ENCODE data around the gene KLK13. TPM values are rescaled to one million over a fixed set of nuclear protein-coding genes. Genes with fewer than 3 reads are reported as not detected.
A peak's percentile ranks its signal among the peaks of the same experiment; 100 is the strongest.

The KLK13 gene
- total and polyA plus RNA-seq, 2 of the 13 experiments (the other 11 are each of a cell fraction or from before 2014, with no cell fraction given): 0.09 TPM; not detected in 1

GRCh38 chr19:51108066-51108804 is 43.3 kb upstream of the KLK13 start, which contains the start of gene CTU1 (continued):
- no peak for TF ChIP-seq ZNF225 (CRISPR knock-in tag; IDR thresholded peaks at IDR 0.05)
- TF ChIP-seq ZNF781 (CRISPR knock-in tag; IDR thresholded peaks at IDR 0.05; ENCODE audit: borderline replicate concordance, not compliant biosample characterization): no peak
- TF ChIP-seq ASH2L (IDR thresholded peaks at IDR 0.05; ENCODE audit: insufficient read length, low read depth, low read length): no peak
- TF ChIP-seq ZHX2 (IDR thresholded peaks at IDR 0.05; ENCODE audit: low read depth): no peak
- no peak for TF ChIP-seq ZHX2 (CRISPR knock-in tag; IDR thresholded peaks at IDR 0.05; ENCODE audit: borderline replicate concordance)
- TF ChIP-seq FOXO1 (CRISPR knock-in tag; IDR thresholded peaks at IDR 0.05): peak; percentile 41; the same call in 1 of the 2 replicates
- TF ChIP-seq ZNF230 (CRISPR knock-in tag; IDR thresholded peaks at IDR 0.05): no peak; the same call in 1 of the 2 replicates
- 0 out of 2 replicates have a peak, but pooled peaks have one; percentile 17 for TF ChIP-seq SP4 (CRISPR knock-in tag; IDR thresholded peaks at IDR 0.05)
- no peak for TF ChIP-seq ZNF775 (CRISPR knock-in tag; IDR thresholded peaks at IDR 0.05; ENCODE audit: borderline replicate concordance)
- no peak for TF ChIP-seq TRIM24 (CRISPR knock-in tag; IDR thresholded peaks at IDR 0.05)
- no peak for TF ChIP-seq ZNF605 (CRISPR knock-in tag; IDR thresholded peaks at IDR 0.05)
- no peak for TF ChIP-seq ADNP (CRISPR knock-in tag; IDR thresholded peaks at IDR 0.05)
- no peak for TF ChIP-seq ZSCAN12 (CRISPR knock-in tag; IDR thresholded peaks at IDR 0.05)
- TF ChIP-seq NFE2L2 (IDR thresholded peaks at IDR 0.05; ENCODE audit: low read length): no peak
- no peak for TF ChIP-seq NKX3-1 (CRISPR knock-in tag; IDR thresholded peaks at IDR 0.05)
- TF ChIP-seq TEAD3 (CRISPR knock-in tag; optimal IDR thresholded peaks at IDR 0.05; ENCODE audit: borderline replicate concordance): peak; percentile 63
- no peak for TF ChIP-seq ZNF724P (CRISPR knock-in tag; IDR thresholded peaks at IDR 0.05; ENCODE audit: borderline replicate concordance)
- TF ChIP-seq THRA (CRISPR knock-in tag; IDR thresholded peaks at IDR 0.05; ENCODE audit: borderline replicate concordance): no peak
- no peak for TF ChIP-seq GTF3A (CRISPR knock-in tag; conservative IDR thresholded peaks at IDR 0.05)
- peak; percentile 44; the same call in 1 of the 2 replicates for TF ChIP-seq FOXJ3 (CRISPR knock-in tag; IDR thresholded peaks at IDR 0.05; ENCODE audit: borderline replicate concordance)
- peak; percentile 35; the same call in 1 of the 2 replicates for TF ChIP-seq HES4 (CRISPR knock-in tag; IDR thresholded peaks at IDR 0.05; ENCODE audit: borderline replicate concordance)
- no peak for TF ChIP-seq NCOA1 (CRISPR knock-in tag; IDR thresholded peaks at IDR 0.05)
- TF ChIP-seq TSC22D2 (CRISPR knock-in tag; IDR thresholded peaks at IDR 0.05; ENCODE audit: borderline replicate concordance): no peak
- peak; percentile 96 for TF ChIP-seq RFX5 (IDR thresholded peaks at IDR 0.05; ENCODE audit: low read depth, low read length)
- no peak for TF ChIP-seq ZSCAN29 (CRISPR knock-in tag; conservative IDR thresholded peaks at IDR 0.05)
